Thymus (tissue), 11 donors: Measurements from ENCODE around the gene EHD2. TPM values are rescaled to one million over a fixed set of nuclear protein-coding genes. Genes with fewer than 3 reads are reported as not detected.
"Not testable (repeated sequence)": the region's sequence is repeated elsewhere in the genome, so short reads cannot be mapped to it uniquely, and the experiment has no call there.

ENCODE experiments used
- DNase-seq, 9 donors: peaks; one replicate each; pipeline ENCODE4 v3.0.0-alpha.2; 2013; ENCODE audit warnings: low spot score in 9 of 9, low read depth in 6 of 9, missing footprints in 1 of 9
- H3K27ac ChIP-seq, 2 donors: one replicate each; pipeline ENCODE4 v1.5.1; 2013; ENCODE audit warnings: control low read depth in 1 of 2, low read depth in 1 of 2, low read length in 1 of 2, mild to moderate bottlenecking in 1 of 2, moderate library complexity in 1 of 2
- H3K27me3 ChIP-seq, 2 donors: one replicate each; pipeline ENCODE4 v1.5.1; 2013; ENCODE audit warnings: low read length in 1 of 2; ENCODE audit not compliant: control insufficient read depth in 2 of 2, insufficient read depth in 1 of 2
- H3K36me3 ChIP-seq, 2 donors: one replicate each; pipeline ENCODE4 v1.5.1; 2013; ENCODE audit warnings: low read length in 1 of 2, mild to moderate bottlenecking in 1 of 2, moderate library complexity in 1 of 2; ENCODE audit not compliant: control insufficient read depth in 2 of 2, insufficient read depth in 2 of 2
- H3K4me1 ChIP-seq, 2 donors: one replicate each; pipeline ENCODE4 v1.5.1; 2013; ENCODE audit warnings: low read length in 2 of 2; ENCODE audit not compliant: control insufficient read depth in 2 of 2, insufficient read depth in 2 of 2
- H3K4me3 ChIP-seq, 2 donors: one replicate each; pipeline ENCODE4 v1.5.1; 2013; ENCODE audit warnings: low read length in 2 of 2, control low read depth in 1 of 2, mild to moderate bottlenecking in 1 of 2
- H3K9me3 ChIP-seq, 2 donors: one replicate each; pipeline ENCODE4 v1.5.1; 2013; ENCODE audit warnings: low read length in 1 of 2, mild to moderate bottlenecking in 1 of 2; ENCODE audit not compliant: control insufficient read depth in 2 of 2, insufficient read depth in 1 of 2
- WGBS: extraction: QIAGEN DNeasy Blood & Tissue Kit; methylation state at CpG from one replicate; pipeline ENCODE4 v1.1.7; 2013; 5-methylcytosine and 5-hydroxymethylcytosine counted together
- polyA plus RNA-seq: library from polyadenylated mRNA; stranded (reverse); fragments of 200-250 nt; gene quantifications from one replicate; pipeline ENCODE4 v1.2.3, GENCODE V29; 2013
- total RNA-seq: library from RNA; stranded (reverse); fragments of 120-200 nt; gene quantifications from one replicate; pipeline ENCODE4 v1.2.4, GENCODE V29; 2013
- donor health status: healthy.

The EHD2 gene
- total and polyA plus RNA-seq, 2 donors, result 1.9 to 14.2 TPM

- H3K27me3 ChIP-seq, result no peaks in the 10 kb centered on the region
- DNase-seq, result no peak
- H3K36me3 ChIP-seq, result peaks cover 54 to 67% of the 10 kb centered on the region in 2 donors
- H3K27ac ChIP-seq, result no peak overlapping the region
- peaks cover 16 to 19% of the 10 kb centered on the region in 2 donors for H3K4me1 ChIP-seq
- no peak overlapping the region for H3K4me3 ChIP-seq
- 90% methylated on average over 14 of the region's 14 CpGs for WGBS
- no peaks in the 10 kb centered on the region for H3K9me3 ChIP-seq
Observed at GRCh38 chr19:47757617-47758442, 44.6 kb downstream of the EHD2 start.

- no peak overlapping the region for H3K27ac ChIP-seq
- H3K4me3 ChIP-seq, result no peak overlapping the region
- peaks cover 48 to 61% of the 10 kb centered on the region in 2 donors for H3K36me3 ChIP-seq
- H3K4me1 ChIP-seq, result peaks cover 10 to 14% of the 10 kb centered on the region in 2 donors
- H3K27me3 ChIP-seq, result no peaks in the 10 kb centered on the region
- DNase-seq, result no peak
- H3K9me3 ChIP-seq, result no peaks in the 10 kb centered on the region
- WGBS, result over 99% methylated on average over 5 of the region's 5 CpGs
Observed at GRCh38 chr19:47758443-47758804, 45.2 kb downstream of the EHD2 start.

GRCh38 chr19:47760632-47760999 lies 47.4 kb downstream of the EHD2 start:
- H3K27me3 ChIP-seq, result no peaks in the 10 kb centered on the region
- peaks cover 0 to 2% of the 10 kb centered on the region in 2 donors for H3K4me1 ChIP-seq
- peaks cover 35 to 44% of the 10 kb centered on the region in 2 donors for H3K36me3 ChIP-seq
- no peak overlapping the region for H3K4me3 ChIP-seq
- DNase-seq, result no peak
- 98% methylated on average over 5 of the region's 5 CpGs for WGBS
- H3K9me3 ChIP-seq, result no peaks in the 10 kb centered on the region
- no peak overlapping the region for H3K27ac ChIP-seq

DNA sequence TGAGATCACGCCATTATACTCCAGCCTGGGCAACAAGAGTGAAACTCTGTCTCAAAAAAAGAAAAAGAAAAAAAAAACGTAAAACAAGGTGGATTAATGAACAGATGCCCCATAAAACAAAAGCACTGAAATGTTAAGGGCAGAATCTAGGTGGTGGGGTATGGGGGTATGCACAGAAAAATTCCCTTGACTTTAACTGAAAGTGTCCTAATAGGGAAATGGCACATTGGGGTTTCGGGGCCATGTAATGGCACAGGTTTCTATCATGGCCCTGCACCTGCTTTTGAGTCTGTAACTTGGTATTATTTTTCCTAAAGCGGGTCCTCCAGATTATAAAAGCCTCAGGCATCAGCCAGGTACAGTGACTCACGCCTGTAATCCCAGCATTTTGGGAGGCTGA lies 48.3 kb downstream of the EHD2 start:
- Histone ChIP-seq H3K4me1 (peaks cover 0 to 5% of the 10 kb centered on the region in 2 donors), H3K36me3 (peaks cover 25 to 34% of the 10 kb centered on the region in 2 donors), H3K27ac (no peak overlapping the region), H3K9me3 (no peaks in the 10 kb centered on the region), H3K4me3 (no peak overlapping the region), H3K27me3 (peaks cover 0 to 2% of the 10 kb centered on the region in 2 donors)
- WGBS, result 93% methylated on average over 5 of the region's 5 CpGs
- no peak for DNase-seq

GRCh38 chr19:47762151-47762550 lies 48.9 kb downstream of the EHD2 start:
- H3K9me3 ChIP-seq, result no peaks in the 10 kb centered on the region
- no peak for DNase-seq
- H3K27ac ChIP-seq, result no peak overlapping the region
- 96% methylated on average over 3 of the region's 3 CpGs for WGBS
- no peak overlapping the region for H3K4me3 ChIP-seq
- H3K27me3 ChIP-seq, result peaks cover 0 to 2% of the 10 kb centered on the region in 2 donors
- peaks cover 0 to 5% of the 10 kb centered on the region in 2 donors for H3K4me1 ChIP-seq
- H3K36me3 ChIP-seq, result peaks cover 20 to 28% of the 10 kb centered on the region in 2 donors

- peaks cover 0 to 5% of the 10 kb centered on the region in 2 donors for H3K4me1 ChIP-seq
Observed at GRCh38 chr19:47762615-47763308, 49.5 kb downstream of the EHD2 start.

DNA sequence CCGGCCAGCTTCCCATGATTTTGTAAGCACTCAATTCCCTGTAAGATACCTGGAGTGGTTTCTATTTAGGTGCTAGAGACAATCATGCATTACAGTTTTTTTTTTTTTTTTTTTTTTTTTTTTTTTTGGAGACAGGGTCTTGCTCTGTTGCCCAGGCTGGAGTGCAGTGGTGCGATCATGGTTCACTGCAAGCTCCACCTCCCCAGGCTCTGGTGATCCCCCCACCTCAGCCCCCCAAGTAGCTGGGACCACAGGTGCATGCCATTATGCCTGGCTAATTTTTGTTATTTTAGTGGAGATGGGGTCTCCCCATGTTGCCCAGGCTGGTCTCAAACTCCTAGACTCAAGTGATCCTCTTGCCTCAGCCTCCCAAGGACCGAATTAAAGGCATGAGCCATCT lies 51.5 kb downstream of the EHD2 start:
- not testable (repeated sequence) for H3K4me3 ChIP-seq, DNase-seq, H3K9me3 ChIP-seq, H3K4me1 ChIP-seq, H3K27me3 ChIP-seq, H3K27ac ChIP-seq, H3K36me3 ChIP-seq
- WGBS, result 92% methylated on average over 3 of the region's 3 CpGs

More at GRCh38 chr19:47762615-47763308, 49.5 kb downstream of the EHD2 start:
- Histone ChIP-seq H3K27ac (no peak overlapping the region), H3K27me3 (peaks cover 0 to 2% of the 10 kb centered on the region in 2 donors), H3K9me3 (no peaks in the 10 kb centered on the region), H3K36me3 (peaks cover 13 to 23% of the 10 kb centered on the region in 2 donors), H3K4me3 (no peak overlapping the region)
- 94% methylated on average over 18 of the region's 18 CpGs for WGBS
- no peak for DNase-seq

DNA sequence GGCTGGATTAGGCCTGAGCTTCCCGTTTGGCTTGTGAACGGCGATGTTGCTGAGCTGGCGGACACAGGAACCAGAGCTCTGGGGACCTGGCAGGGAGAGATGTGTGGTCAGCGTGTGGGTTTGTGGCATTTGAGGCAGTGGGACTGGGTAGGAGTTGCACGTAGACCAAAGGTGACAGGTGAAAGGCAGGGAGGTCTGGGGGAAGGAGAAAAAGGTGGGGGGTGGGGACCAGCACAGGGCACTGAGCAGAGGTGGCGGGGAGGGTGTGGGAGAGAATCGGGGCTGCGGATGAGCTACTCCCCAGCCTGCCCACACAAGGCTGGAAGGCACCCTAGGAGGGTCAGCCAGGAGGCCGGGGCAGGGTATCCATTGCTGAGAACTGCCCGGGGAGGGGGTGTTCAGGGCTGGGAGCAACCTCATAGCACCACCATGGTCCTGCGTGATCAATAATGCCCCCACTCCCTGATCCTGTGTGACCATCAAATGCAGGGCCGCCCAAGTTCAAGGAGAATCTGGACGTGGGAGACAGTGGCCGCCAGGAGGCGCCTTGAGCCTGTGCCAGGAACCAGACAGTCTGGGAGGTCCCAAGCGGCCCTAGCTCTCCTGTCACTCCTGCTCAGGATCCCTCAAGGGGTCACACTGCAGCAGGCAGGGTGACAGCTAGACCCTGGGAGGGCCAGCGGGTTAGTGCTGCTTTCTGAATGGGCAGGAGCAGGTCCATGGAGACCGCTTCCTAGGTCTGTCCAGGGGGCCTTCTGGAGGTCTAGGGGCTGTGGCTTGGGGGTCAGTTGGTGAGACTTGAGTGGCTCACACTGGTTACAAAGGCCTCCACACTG lies 52.5 kb downstream of the EHD2 start:
- H3K36me3 ChIP-seq, result no peaks in the 10 kb centered on the region
- peaks cover 10 to 14% of the 10 kb centered on the region in 2 donors for H3K4me1 ChIP-seq
- no peak overlapping the region for H3K27ac ChIP-seq
- H3K27me3 ChIP-seq, result peaks cover 0 to 2% of the 10 kb centered on the region in 2 donors
- 64% methylated on average over 19 of the region's 19 CpGs for WGBS
- no peak overlapping the region for H3K4me3 ChIP-seq
- DNase-seq, result peak in 2 of 9 donors; percentile 58 to 65
- no peaks in the 10 kb centered on the region for H3K9me3 ChIP-seq

DNA sequence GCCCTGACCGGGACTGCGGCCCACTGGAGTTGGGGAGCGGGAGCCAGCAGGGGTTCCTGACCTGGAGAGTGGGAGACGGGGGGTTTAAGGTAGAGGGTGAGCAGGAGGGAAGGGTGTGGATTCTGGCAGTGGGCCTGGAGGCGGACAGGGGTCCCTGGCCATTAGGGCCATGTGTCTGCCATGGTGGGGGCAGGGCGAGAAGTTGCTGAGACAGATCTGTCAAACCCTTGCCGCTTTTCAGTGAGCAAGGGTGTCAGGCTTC lies 53.1 kb downstream of the EHD2 start:
- no peak overlapping the region for H3K4me3 ChIP-seq
- H3K36me3 ChIP-seq, result no peaks in the 10 kb centered on the region
- 96% methylated on average over 7 of the region's 7 CpGs for WGBS
- H3K4me1 ChIP-seq, result peaks cover 10 to 19% of the 10 kb centered on the region in 2 donors
- peaks cover 0 to 2% of the 10 kb centered on the region in 2 donors for H3K27me3 ChIP-seq
- DNase-seq, result no peak
- H3K27ac ChIP-seq, result no peak overlapping the region
- H3K9me3 ChIP-seq, result no peaks in the 10 kb centered on the region
